COR-L47 (cell line): ENCODE data around the gene TMOD2.

Source experiments
- DNase-seq: peaks from one replicate; lab custom pipeline; 2025; lab: John Stamatoyannopoulos, UW

Gene TMOD2

GRCh38 chr15:51856714-51857380 is 105.5 kb downstream of the TMOD2 start:
- no peak for DNase-seq

- no peak for DNase-seq
Observed at GRCh38 chr15:51861557-51862359, 110.4 kb downstream of the TMOD2 start.

DNA sequence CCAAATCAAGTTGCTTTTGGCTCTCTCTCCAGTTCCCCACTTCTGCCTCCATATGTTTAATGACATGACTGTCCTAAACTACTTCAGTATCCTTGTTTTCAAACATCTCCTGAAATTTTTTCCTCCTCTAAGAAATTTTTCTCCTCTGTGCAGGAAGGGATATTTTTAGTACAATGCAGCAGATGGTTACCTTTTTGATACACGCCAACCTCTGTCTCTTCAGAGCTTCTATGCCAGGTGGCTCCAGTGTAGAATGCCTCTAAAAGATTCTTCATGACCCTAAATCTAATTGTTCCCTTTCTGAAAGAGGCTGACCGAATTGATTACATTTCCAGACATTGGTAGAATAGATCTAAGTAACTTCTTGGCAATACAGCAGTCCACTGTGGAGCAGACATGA is 111.7 kb downstream of the TMOD2 start:
- DNase-seq: no peak

- DNase-seq: no peak
Observed at GRCh38 chr15:51864408-51865056, 113.1 kb downstream of the TMOD2 start.

DNA sequence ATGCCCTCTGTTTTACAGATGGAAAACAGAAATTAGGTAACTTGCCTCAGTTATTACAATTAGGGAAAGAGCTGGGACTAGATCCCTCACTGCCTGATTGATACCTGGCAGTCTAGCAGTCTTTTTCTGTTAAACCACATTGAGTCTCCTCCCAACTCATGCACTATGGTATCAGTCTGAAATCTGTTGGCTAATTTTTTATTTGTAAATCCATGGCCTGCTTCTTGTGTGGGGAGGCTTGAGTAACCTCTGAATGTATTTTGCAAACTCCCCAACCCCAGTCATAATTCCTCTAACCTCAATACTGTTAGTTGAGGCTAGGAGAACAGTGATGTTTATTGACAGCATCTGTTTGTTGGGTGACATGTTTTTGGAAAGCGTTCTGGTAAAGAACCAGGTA is 113.9 kb downstream of the TMOD2 start:
- no peak for DNase-seq
